SK-N-SH (cell line): Measurements from ENCODE around the gene PLEK2. TPM values are rescaled to one million over a fixed set of nuclear protein-coding genes. Genes with fewer than 3 reads are reported as not detected.
"Not testable (repeated sequence)": the region's sequence is repeated elsewhere in the genome, so short reads cannot be mapped to it uniquely, and the experiment has no call there.

Experiments
- CTCF ChIA-PET: fragments of 300-600, 350-600 bp; formaldehyde crosslinking; extraction: SDS; loops from one replicate; lab custom pipeline; 2021; lab: Yijun Ruan, JAX
- POLR2A ChIA-PET: fragments of 350-600 bp; sonication (Branson Sonifier 250); formaldehyde crosslinking; extraction: SDS; loops from one replicate; lab custom pipeline; 2020; ENCODE audit warnings: antibody characterized with exemption, inconsistent platforms; lab: Yijun Ruan, JAX
- DNase-seq: peaks from one replicate; pipeline ENCODE4 v3.0.0; 2012
- H2AFZ ChIP-seq: fragments of 200-600 bp; sonication (generic); 2 replicates; pipeline ENCODE4 v1.8.1; 2016; ENCODE audit warnings: antibody characterized with exemption, mild to moderate bottlenecking, low read depth
- H3F3A ChIP-seq: fragments of 200-600 bp; sonication (generic); replicated peaks from 2 replicates; pipeline ENCODE3; 2016; ENCODE audit warnings: antibody characterized with exemption, mild to moderate bottlenecking; ENCODE audit not compliant: insufficient read depth
- H3K27ac ChIP-seq, 2 experiments: fragments of 200-500 bp in 1 of 2; fragments of 200-600 bp in 1 of 2; sonication (Bioruptor generic) in 1 of 2; sonication (generic), shearing (Covaris generic) in 1 of 2; 2 replicates each; pipeline versions ENCODE4 v1.5.1 to v1.6.1; 2014 to 2016; ENCODE audit warnings: low read depth in 2 of 2, inconsistent platforms in 1 of 2, low read length in 1 of 2, mild to moderate bottlenecking in 1 of 2, mixed read lengths in 1 of 2
- H3K27me3 ChIP-seq: fragments of 200-600 bp; sonication (generic), shearing (Covaris generic); 2 replicates; pipeline ENCODE4 v1.6.1; 2016; ENCODE audit warnings: mixed run types; ENCODE audit not compliant: insufficient read depth
- H3K36me3 ChIP-seq, 2 experiments: fragments of 200-500 bp in 1 of 2; fragments of 200-600 bp in 1 of 2; sonication (Bioruptor generic) in 1 of 2; sonication (generic) in 1 of 2; replicated peaks in 1 of 2; 2 replicates each; pipeline versions ENCODE3 to v1.5.1; 2014 to 2016; ENCODE audit warnings: low read length in 1 of 2, mild to moderate bottlenecking in 1 of 2; ENCODE audit not compliant: insufficient read depth in 2 of 2, control insufficient read depth in 1 of 2
- H3K4me1 ChIP-seq, 2 experiments: fragments of 200-500 bp in 1 of 2; fragments of 200-600 bp in 1 of 2; sonication (Bioruptor generic) in 1 of 2; sonication (generic), shearing (Covaris generic) in 1 of 2; 2 replicates each; pipeline versions ENCODE4 v1.5.1 to v1.6.1; 2014 to 2016; ENCODE audit warnings: low read depth in 1 of 2, low read length in 1 of 2, mixed run types in 1 of 2; ENCODE audit not compliant: insufficient read depth in 2 of 2, control insufficient read depth in 1 of 2
- H3K4me2 ChIP-seq: fragments of 200-600 bp; sonication (generic), shearing (Covaris generic); 2 replicates; pipeline ENCODE4 v1.6.1; 2017; ENCODE audit warnings: mixed run types
- H3K4me3 ChIP-seq, 2 experiments: fragments of 200-500 bp in 1 of 2; fragments of 200-600 bp in 1 of 2; sonication (Bioruptor generic) in 1 of 2; sonication (generic), shearing (Covaris generic) in 1 of 2; 2 replicates each; pipeline versions ENCODE4 v1.5.1 to v1.8.1; 2014 to 2016; ENCODE audit warnings: low read depth in 2 of 2, inconsistent platforms in 1 of 2, low read length in 1 of 2, mild to moderate bottlenecking in 1 of 2, mixed read lengths in 1 of 2, moderate library complexity in 1 of 2
- H3K79me2 ChIP-seq: fragments of 200-600 bp; sonication (generic); 2 replicates; pipeline ENCODE4 v1.8.1; 2017; ENCODE audit warnings: mild to moderate bottlenecking; ENCODE audit not compliant: insufficient read depth
- H3K9ac ChIP-seq: fragments of 200-600 bp; sonication (generic); 2 replicates; pipeline ENCODE4 v1.6.1; 2017; ENCODE audit warnings: mixed run types
- H3K9me2 ChIP-seq: fragments of 200-600 bp; sonication (generic); 2 replicates; pipeline ENCODE4 v1.6.1; 2017; ENCODE audit warnings: mixed run types
- H3K9me3 ChIP-seq: fragments of 200-600 bp; sonication (generic); 2 replicates; pipeline ENCODE4 v1.6.1; 2017; ENCODE audit warnings: mixed run types, mild to moderate bottlenecking, moderate library complexity
- H4K20me1 ChIP-seq: fragments of 200-600 bp; sonication (generic); 2 replicates; pipeline ENCODE4 v1.6.1; 2017; ENCODE audit warnings: mild to moderate bottlenecking, mixed run types; ENCODE audit not compliant: insufficient read depth
- EP300 ChIP-seq, 2 experiments: IDR thresholded peaks; 2 replicates each; pipeline versions ENCODE4 v1.4.0 to v1.6.1; 2012; ENCODE audit warnings: borderline replicate concordance in 1 of 2, low read depth in 1 of 2, low read length in 1 of 2
- EZH2phosphoT487 ChIP-seq: fragments of 200-600 bp; sonication (generic); IDR thresholded peaks from 2 replicates; pipeline ENCODE4 v1.6.1; 2017; ENCODE audit warnings: low read depth, mixed run types, mild to moderate bottlenecking, antibody characterized with exemption, moderate library complexity, borderline replicate concordance
- FOXJ3 ChIP-seq: sonication (generic); formaldehyde crosslinking; IDR thresholded peaks from 2 replicates; pipeline ENCODE4 v1.5.1; 2020; ENCODE audit warnings: mild to moderate bottlenecking, missing genetic modification reagents
- GABPA ChIP-seq: IDR thresholded peaks from 2 replicates; pipeline ENCODE4 v1.4.0; 2012; ENCODE audit warnings: low read depth, mild to moderate bottlenecking
- JUND ChIP-seq: IDR thresholded peaks from 2 replicates; pipeline ENCODE4 v1.4.0; 2012
- RAD21 ChIP-seq: IDR thresholded peaks from 2 replicates; pipeline ENCODE4 v1.6.1; 2012; ENCODE audit warnings: mild to moderate bottlenecking, low read length
- RXRA ChIP-seq: IDR thresholded peaks from 2 replicates; pipeline ENCODE4 v1.4.0; 2012; ENCODE audit warnings: low read depth, mild to moderate bottlenecking, borderline replicate concordance
- SMC3 ChIP-seq: IDR thresholded peaks from 2 replicates; pipeline ENCODE4 v1.6.1; 2012; ENCODE audit warnings: low read depth, low read length, improper control_type of control experiment
- WGBS: methylation state at CpG from one replicate; pipeline ENCODE4 v1.1.6; 2017; ENCODE audit warnings: low lambda C conversion rate; 5-methylcytosine and 5-hydroxymethylcytosine counted together
- polyA plus RNA-seq, 3 experiments: library from polyadenylated mRNA; depleted of rRNA; stranded (reverse); fragments of >200 nt; gene quantifications; 2 replicates each; pipeline ENCODE4 v1.2.3, GENCODE V29; 2012
- TF ChIP-seq, protein P1 (sequence below): IDR thresholded peaks from 2 replicates; pipeline ENCODE4; 2012
- TF ChIP-seq, protein P2 (sequence below): IDR thresholded peaks from 2 replicates; pipeline ENCODE4 v1.6.1; 2012; ENCODE audit warnings: mild to moderate bottlenecking, low read depth, low read length, moderate library complexity

The PLEK2 gene
- polyA plus RNA-seq, 1 of the 3 experiments (the other 2 are of a cell fraction): 0.56 TPM

DNA sequence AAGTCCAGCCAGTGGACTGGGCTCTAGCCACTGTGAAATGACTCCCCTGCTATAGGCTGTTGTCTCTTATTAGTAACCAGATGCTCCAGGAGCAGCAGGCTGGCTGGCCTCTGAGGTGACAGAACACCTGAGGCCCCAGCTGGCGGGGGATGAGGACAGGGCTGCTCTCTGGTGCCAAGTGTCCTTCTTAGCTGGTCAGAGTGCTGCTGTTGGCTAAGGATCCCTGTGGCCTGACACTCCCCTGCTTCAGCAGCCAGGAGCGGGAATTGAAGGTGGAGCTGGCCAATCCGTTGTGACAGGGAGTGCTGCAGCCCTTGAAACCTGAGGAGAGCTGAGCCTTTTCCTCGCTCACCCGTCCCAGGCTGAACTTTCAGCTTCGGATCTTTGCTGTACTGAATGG is 45.8 kb upstream of the PLEK2 start:
- Histone ChIP-seq H3K27me3 (peaks cover 5% of the 10 kb centered on the region; the same call in 1 of the 2 replicates), H3K27ac (no peak overlapping the region), H2AFZ (no peak overlapping the region), H3K36me3 (no peaks in the 10 kb centered on the region), H3K9me2 (no peaks in the 10 kb centered on the region), H4K20me1 (no peaks in the 10 kb centered on the region), H3K79me2 (no peaks in the 10 kb centered on the region)
- no peak for DNase-seq
- ChIA-PET CTCF (interaction anchor here (0.8 to 1.4 kb wide), 5 partner anchors 10 to 69 kb away, joined by 3 to 10 read pairs (median 3); no protein-coding TSS in a partner anchor), POLR2A (no interaction called here)
- TF ChIP-seq SMC3: no peak
- TF ChIP-seq RXRA: no peak
- TF ChIP-seq EP300 (IDR thresholded peaks at IDR 0.05; ENCODE audit: borderline replicate concordance in 1 of 2, low read depth in 1 of 2, low read length in 1 of 2): no peak
- TF ChIP-seq, all 33 proteins: peak for 0
- Histone ChIP-seq H3K4me2 (no peak overlapping the region), H3F3A (no peaks in the 10 kb centered on the region), H3K4me3 (no peak overlapping the region), H3K4me1 (no peaks in the 10 kb centered on the region), H3K9ac (no peak overlapping the region), H3K9me3 (no peaks in the 10 kb centered on the region)
- 64% methylated on average over 6 of the region's 6 CpGs for WGBS

DNA sequence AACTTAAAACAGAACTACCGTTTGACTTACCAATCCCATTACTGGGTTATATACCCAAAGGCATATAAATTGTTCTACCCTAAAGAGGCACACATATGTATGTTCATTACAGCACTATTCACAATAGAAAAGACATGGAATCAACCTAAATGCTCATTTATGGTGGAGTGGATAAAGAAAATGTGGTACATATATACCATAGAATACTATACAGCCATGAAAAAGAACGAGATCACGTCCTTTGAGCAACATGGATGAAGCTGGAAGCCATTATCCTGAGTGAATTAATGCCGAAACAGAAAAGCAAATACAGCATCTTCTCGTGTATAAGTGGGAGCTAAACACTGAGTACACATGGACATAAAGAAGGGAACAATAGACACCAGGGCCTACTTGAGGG is 44.8 kb upstream of the PLEK2 start:
- H4K20me1 ChIP-seq: no peaks in the 10 kb centered on the region
- H2AFZ ChIP-seq: no peak overlapping the region
- ChIA-PET CTCF (interaction anchor here (1.1 to 1.3 kb wide), 2 partner anchors 60 to 114 kb away, joined by 3 read pairs; no protein-coding TSS in a partner anchor), POLR2A (no interaction called here)
- peaks cover 5% of the 10 kb centered on the region; the same call in 1 of the 2 replicates for H3K27me3 ChIP-seq
- H3K9me3 ChIP-seq: no peaks in the 10 kb centered on the region
- no peaks in the 10 kb centered on the region for H3K4me1 ChIP-seq
- no peaks in the 10 kb centered on the region for H3K79me2 ChIP-seq
- DNase-seq: no peak
- H3K9ac ChIP-seq: no peak overlapping the region
- H3K4me3 ChIP-seq: no peak overlapping the region
- no peaks in the 10 kb centered on the region for H3K9me2 ChIP-seq
- no peaks in the 10 kb centered on the region for H3F3A ChIP-seq
- TF ChIP-seq, protein P1, sequence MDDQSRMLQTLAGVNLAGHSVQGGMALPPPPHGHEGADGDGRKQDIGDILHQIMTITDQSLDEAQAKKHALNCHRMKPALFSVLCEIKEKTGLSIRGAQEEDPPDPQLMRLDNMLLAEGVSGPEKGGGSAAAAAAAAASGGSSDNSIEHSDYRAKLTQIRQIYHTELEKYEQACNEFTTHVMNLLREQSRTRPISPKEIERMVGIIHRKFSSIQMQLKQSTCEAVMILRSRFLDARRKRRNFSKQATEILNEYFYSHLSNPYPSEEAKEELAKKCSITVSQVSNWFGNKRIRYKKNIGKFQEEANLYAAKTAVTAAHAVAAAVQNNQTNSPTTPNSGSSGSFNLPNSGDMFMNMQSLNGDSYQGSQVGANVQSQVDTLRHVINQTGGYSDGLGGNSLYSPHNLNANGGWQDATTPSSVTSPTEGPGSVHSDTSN: no peak
- no peak overlapping the region for H3K27ac ChIP-seq
- 35% methylated on average over 5 of the region's 5 CpGs for WGBS
- H3K4me2 ChIP-seq: no peak overlapping the region
- H3K36me3 ChIP-seq: no peaks in the 10 kb centered on the region

DNA sequence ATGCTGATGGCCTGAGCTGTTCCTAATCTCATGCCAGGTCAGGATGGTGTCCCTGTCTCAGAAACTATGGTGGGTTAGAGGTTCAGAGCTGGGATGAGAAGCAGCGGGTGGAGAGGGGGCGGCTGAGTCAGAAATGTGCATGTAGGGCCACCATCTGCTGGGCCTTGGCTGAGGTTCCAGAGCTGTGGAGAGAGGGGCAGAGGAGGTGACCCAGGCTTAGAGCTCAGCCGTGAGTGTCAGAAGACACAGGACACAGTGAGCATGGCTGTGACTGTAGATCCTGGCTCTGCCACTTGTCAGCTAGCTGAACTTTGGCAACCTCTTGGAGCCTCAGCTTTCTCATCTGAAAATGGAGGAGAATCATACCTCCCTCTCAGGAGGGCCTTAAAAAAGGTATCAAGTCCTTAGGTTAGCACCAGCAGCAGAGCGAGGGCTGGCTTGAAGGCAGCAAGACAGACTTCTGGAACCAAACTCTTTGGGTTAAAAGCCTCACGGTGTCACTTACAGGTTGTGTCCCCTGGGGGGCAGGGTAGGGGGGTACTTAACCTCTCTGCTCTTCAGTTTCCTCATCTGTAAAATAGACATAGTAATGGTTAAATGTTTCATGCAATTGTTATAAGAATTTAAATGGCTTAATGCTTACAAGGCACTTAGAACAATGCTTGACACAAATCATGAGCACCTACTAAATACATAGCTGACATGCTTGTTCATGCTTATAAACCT is 41.8 kb upstream of the PLEK2 start:
- Histone ChIP-seq H3K9me3 (no peaks in the 10 kb centered on the region), H3K79me2 (no peaks in the 10 kb centered on the region), H2AFZ (no peak overlapping the region), H3K36me3 (no peaks in the 10 kb centered on the region), H4K20me1 (no peaks in the 10 kb centered on the region), H3K4me1 (no peaks in the 10 kb centered on the region), H3K27ac (no peak overlapping the region), H3K27me3 (peaks cover 5% of the 10 kb centered on the region; the same call in 1 of the 2 replicates), H3K4me2 (no peak overlapping the region), H3K4me3 (no peak overlapping the region), H3K9ac (no peak overlapping the region), H3F3A (no peaks in the 10 kb centered on the region), H3K9me2 (no peaks in the 10 kb centered on the region)
- ChIA-PET CTCF (interaction anchor here (1.0 to 1.7 kb wide), 4 partner anchors 13 to 251 kb away, joined by 5 to 8 read pairs (median 6); no protein-coding TSS in a partner anchor), POLR2A (no interaction called here)
- 73% methylated on average over 5 of the region's 5 CpGs for WGBS
- no peak for DNase-seq
- no peak for TF ChIP-seq EZH2phosphoT487
- no peak for TF ChIP-seq RAD21
- TF ChIP-seq JUND: no peak
- TF ChIP-seq FOXJ3 (CRISPR knock-in tag): no peak
- no peak for TF ChIP-seq GABPA
- TF ChIP-seq, protein P2, sequence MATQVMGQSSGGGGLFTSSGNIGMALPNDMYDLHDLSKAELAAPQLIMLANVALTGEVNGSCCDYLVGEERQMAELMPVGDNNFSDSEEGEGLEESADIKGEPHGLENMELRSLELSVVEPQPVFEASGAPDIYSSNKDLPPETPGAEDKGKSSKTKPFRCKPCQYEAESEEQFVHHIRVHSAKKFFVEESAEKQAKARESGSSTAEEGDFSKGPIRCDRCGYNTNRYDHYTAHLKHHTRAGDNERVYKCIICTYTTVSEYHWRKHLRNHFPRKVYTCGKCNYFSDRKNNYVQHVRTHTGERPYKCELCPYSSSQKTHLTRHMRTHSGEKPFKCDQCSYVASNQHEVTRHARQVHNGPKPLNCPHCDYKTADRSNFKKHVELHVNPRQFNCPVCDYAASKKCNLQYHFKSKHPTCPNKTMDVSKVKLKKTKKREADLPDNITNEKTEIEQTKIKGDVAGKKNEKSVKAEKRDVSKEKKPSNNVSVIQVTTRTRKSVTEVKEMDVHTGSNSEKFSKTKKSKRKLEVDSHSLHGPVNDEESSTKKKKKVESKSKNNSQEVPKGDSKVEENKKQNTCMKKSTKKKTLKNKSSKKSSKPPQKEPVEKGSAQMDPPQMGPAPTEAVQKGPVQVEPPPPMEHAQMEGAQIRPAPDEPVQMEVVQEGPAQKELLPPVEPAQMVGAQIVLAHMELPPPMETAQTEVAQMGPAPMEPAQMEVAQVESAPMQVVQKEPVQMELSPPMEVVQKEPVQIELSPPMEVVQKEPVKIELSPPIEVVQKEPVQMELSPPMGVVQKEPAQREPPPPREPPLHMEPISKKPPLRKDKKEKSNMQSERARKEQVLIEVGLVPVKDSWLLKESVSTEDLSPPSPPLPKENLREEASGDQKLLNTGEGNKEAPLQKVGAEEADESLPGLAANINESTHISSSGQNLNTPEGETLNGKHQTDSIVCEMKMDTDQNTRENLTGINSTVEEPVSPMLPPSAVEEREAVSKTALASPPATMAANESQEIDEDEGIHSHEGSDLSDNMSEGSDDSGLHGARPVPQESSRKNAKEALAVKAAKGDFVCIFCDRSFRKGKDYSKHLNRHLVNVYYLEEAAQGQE: no peak

DNA sequence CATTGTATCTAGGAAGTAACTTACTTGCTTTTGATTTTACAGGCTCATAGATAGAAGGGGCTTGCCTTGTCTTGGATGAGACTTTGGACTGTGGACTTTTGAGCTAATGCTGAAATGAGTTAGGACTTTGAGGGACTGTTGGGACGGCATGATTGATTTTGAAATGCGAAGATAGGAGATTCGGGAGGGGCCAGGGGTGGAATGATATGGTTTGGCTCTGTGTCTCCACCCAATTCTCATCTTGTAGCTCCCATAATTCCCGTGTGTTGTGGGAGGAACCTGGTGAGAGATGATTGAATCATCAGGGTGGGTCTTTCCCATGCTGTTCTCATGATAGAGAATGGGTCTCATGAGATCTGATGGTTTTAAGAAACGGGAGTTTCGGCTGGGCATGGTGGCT is 39.7 kb upstream of the PLEK2 start:
- H3K79me2 ChIP-seq, H3K4me3 ChIP-seq, DNase-seq, H3K9ac ChIP-seq, H4K20me1 ChIP-seq, H3K27ac ChIP-seq, H3K4me1 ChIP-seq, H2AFZ ChIP-seq, H3K4me2 ChIP-seq, H3K36me3 ChIP-seq, H3F3A ChIP-seq, POLR2A ChIA-PET, H3K9me3 ChIP-seq, H3K27me3 ChIP-seq, H3K9me2 ChIP-seq: not testable (repeated sequence)
- CTCF ChIA-PET: interaction anchor here (1.4 kb wide), 1 partner anchor 15 kb away, joined by 3 read pairs; no protein-coding TSS in a partner anchor
- 53% methylated on average over 4 of the region's 6 CpGs for WGBS
